Fibroblast of lung (primary cell): ENCODE data around the gene RNF19B.
"Not testable (repeated sequence)": the region's sequence is repeated elsewhere in the genome, so short reads cannot be mapped to it uniquely, and the experiment has no call there.

Source experiments
- CTCF ChIP-seq, 2 donors: IDR thresholded peaks in 1 of 2; conservative IDR thresholded peaks in 1 of 2; 1 replicate in 1 of 2; 2 replicates in 1 of 2; pipeline ENCODE4 v1.5.1; 2011 to 2012; ENCODE audit warnings: low read length in 2 of 2, control low read depth in 1 of 2, inconsistent platforms in 1 of 2, low read depth in 1 of 2, mild to moderate bottlenecking in 1 of 2
- EZH2 ChIP-seq: IDR thresholded peaks from 2 replicates; pipeline ENCODE4 v1.5.1; 2012; ENCODE audit warnings: low read length, control low read depth, mild to moderate bottlenecking; ENCODE audit errors: missing control alignments

GRCh38 chr1:32975055-32975454 lies 10.4 kb upstream of the RNF19B start:
- TF ChIP-seq EZH2; CTCF (conservative IDR thresholded peaks at IDR 0.05 in 1 of 2, IDR thresholded peaks at IDR 0.05 in 1 of 2; ENCODE audit: low read depth in 1 of 2, low read length in 2 of 2): not testable (repeated sequence)
